ENCODE results near the gene SMCO1.
A peak's percentile ranks its signal among the peaks of the same experiment; 100 is the strongest.

Gene SMCO1

DNA sequence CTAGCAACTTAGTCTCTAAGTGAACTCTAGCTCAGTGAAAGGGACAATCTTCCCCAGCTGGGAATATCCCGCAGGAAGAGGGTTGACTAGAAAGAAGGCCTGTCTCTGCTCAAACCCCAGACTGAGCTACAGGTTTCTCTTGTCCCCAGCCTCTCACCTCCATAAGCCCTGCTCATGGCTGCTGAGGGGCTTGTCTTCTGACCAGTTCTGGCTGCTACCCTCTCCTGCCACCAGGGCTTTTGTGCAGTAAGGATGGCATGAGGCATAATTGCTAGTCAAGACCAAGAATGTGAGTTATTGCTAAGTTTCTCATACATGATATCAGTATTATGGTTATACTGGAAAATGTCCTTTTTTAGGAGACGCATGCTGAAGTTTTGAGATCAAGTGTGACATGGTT, 31.9 kb upstream of the SMCO1 start:
- Histone ChIP-seq H3K9me3 (ENCODE audit: control insufficient read depth, insufficient read depth, low read depth, low read length) (peaks cover 27% of the 10 kb centered on the region), H3K4me1 (ENCODE audit: control insufficient read depth, insufficient read depth, low read length) (no peaks in the 10 kb centered on the region), H3K36me3 (ENCODE audit: control insufficient read depth, insufficient read depth, low read length) (no peaks in the 10 kb centered on the region), H3K27ac (ENCODE audit: low read depth, low read length) (no peak overlapping the region), H3K27me3 (ENCODE audit: control insufficient read depth, insufficient read depth, low read length) (no peaks in the 10 kb centered on the region), H3K9ac (ENCODE audit: low read length) (no peak overlapping the region), H3K4me3 (ENCODE audit: low read depth, low read length) (no peak overlapping the region)

DNA sequence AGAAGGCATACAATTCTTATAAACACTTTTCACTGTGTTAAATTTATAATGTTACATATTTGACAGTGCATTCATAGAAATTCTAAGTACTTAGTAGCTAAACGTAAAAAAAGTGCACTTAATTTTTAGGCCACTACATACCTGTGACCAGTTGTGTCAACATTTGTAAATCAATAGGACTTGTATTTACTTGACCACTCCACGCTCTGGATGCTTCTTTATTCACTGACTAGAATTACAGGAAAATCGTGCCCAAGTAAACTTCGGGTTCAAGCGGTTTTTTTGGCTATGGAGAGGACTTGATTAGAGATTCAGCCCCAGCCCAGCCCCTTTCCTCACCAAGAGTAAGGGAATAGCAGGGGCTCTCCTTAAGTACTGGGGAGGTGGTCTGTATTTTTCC, 31.4 kb upstream of the SMCO1 start:
- H3K4me3 ChIP-seq (ENCODE audit: low read depth, low read length), result no peak overlapping the region
- H3K27ac ChIP-seq (ENCODE audit: low read depth, low read length), result no peak overlapping the region
- H3K4me1 ChIP-seq (ENCODE audit: control insufficient read depth, insufficient read depth, low read length), result no peaks in the 10 kb centered on the region
- H3K9me3 ChIP-seq (ENCODE audit: control insufficient read depth, insufficient read depth, low read depth, low read length), result peaks cover 28% of the 10 kb centered on the region
- H3K9ac ChIP-seq (ENCODE audit: low read length), result no peak overlapping the region
- no peaks in the 10 kb centered on the region for H3K27me3 ChIP-seq (ENCODE audit: control insufficient read depth, insufficient read depth, low read length)
- no peaks in the 10 kb centered on the region for H3K36me3 ChIP-seq (ENCODE audit: control insufficient read depth, insufficient read depth, low read length)

DNA sequence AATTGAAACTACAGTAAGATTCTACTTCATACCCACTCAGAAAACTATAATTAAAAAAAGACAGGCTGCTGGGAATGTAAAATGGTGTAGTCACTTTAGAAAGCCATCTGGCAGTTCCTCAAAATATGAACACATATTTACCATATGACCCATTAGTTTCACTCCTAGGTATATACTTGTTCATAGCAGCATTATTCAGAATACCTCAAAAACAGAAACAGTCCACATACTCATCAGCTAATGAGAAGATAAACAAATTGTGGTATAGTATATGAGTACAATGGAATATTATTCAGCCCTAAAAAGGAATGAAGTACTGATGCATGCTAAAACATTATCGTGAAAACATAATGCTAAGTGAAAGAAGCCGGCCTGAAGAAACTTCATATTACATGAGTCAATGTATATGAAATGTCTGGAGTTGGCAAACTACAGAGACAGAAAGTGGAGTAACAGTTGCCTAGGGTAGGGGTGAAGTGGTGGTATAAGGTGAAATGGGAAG, 29.4 kb upstream of the SMCO1 start:
- Histone ChIP-seq H3K27me3 (ENCODE audit: control insufficient read depth, insufficient read depth, low read length) (no peaks in the 10 kb centered on the region), H3K36me3 (ENCODE audit: control insufficient read depth, insufficient read depth, low read length) (no peaks in the 10 kb centered on the region), H3K9me3 (ENCODE audit: control insufficient read depth, insufficient read depth, low read depth, low read length) (peaks cover 17% of the 10 kb centered on the region), H3K4me3 (ENCODE audit: low read depth, low read length) (no peak overlapping the region), H3K4me1 (ENCODE audit: control insufficient read depth, insufficient read depth, low read length) (no peaks in the 10 kb centered on the region), H3K27ac (ENCODE audit: low read depth, low read length) (no peak overlapping the region), H3K9ac (ENCODE audit: low read length) (no peak overlapping the region)

DNA sequence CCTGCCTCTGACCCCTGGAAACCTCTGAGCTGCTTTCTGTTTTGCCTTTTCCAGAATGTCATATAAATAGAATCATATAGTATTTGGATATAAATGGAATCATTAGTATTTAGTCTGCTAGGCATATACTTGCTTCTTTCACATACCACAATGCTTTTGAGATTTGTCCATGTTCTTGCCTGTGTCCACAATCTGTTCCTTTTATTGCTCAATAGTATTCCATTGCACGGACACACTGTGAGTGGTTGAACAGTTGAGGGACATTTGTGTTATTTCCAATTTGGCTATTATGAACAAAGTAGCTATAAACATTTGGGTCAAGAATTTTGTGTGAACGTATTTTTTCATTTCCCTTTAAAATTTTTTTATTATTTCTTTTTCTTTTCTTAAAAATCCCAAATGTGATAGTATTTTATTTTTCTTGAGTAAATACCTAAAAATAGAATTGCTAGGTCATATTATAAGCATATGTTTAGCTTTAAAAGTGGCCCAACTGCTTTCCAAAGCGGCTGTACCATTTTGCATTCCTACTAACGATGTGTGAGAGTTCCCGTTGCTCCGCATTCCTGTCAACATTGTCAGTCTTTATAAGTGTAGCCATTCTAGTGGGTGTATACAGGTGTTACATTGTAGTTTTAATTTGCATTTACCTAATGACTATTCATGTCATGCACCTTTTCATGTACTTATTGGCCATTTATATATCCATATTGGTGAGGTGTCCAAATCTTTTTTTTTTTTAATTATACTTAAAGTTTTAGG, 26.7 kb upstream of the SMCO1 start:
- no peaks in the 10 kb centered on the region for H3K4me1 ChIP-seq (ENCODE audit: control insufficient read depth, insufficient read depth, low read length)
- H3K27ac ChIP-seq (ENCODE audit: low read depth, low read length), result no peak overlapping the region
- no peak overlapping the region for H3K9ac ChIP-seq (ENCODE audit: low read length)
- no peak overlapping the region for H3K4me3 ChIP-seq (ENCODE audit: low read depth, low read length)
- H3K27me3 ChIP-seq (ENCODE audit: control insufficient read depth, insufficient read depth, low read length), result no peaks in the 10 kb centered on the region
- peaks cover 5% of the 10 kb centered on the region; the same call in 1 of the 2 replicates for H3K9me3 ChIP-seq (ENCODE audit: control insufficient read depth, insufficient read depth, low read depth, low read length)
- H3K36me3 ChIP-seq (ENCODE audit: control insufficient read depth, insufficient read depth, low read length), result no peaks in the 10 kb centered on the region

DNA sequence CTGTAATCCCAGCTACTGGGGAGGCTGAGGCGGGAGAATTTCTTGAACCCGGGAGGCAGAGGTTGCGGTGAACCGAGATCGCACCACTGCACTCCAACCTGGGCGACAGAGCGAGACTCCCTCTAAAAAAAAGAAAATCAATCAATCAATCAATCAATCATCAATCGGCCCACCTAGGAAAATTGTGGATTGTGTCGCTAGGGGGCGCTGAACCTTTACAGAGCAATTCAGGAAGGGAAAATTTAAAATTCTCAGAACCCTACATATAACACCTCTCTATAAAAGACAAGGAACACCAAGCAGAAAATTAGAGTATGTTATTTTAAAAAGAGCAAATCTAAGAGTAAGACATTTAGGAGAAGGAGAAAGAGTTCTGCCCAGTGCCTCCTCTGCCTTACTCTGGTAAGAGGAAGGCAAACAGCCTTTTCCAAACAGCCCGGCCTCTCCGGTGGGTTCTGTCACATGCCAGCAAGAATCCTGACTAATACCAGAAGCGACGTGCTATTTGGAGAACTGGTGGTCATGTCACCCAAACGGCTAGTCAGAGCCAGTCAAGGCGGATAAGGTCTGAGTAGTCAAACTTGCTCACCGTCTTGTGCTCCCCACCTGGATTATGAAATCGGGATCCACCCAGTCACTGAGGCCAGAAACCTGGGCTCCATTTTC, 22.3 kb upstream of the SMCO1 start:
- H3K27ac ChIP-seq (ENCODE audit: low read depth, low read length), result no peak overlapping the region
- no peak overlapping the region for H3K4me3 ChIP-seq (ENCODE audit: low read depth, low read length)
- no peaks in the 10 kb centered on the region for H3K27me3 ChIP-seq (ENCODE audit: control insufficient read depth, insufficient read depth, low read length)
- no peak overlapping the region for H3K9ac ChIP-seq (ENCODE audit: low read length)
- peaks cover 4% of the 10 kb centered on the region; the same call in 1 of the 2 replicates for H3K9me3 ChIP-seq (ENCODE audit: control insufficient read depth, insufficient read depth, low read depth, low read length)
- H3K4me1 ChIP-seq (ENCODE audit: control insufficient read depth, insufficient read depth, low read length), result no peaks in the 10 kb centered on the region
- H3K36me3 ChIP-seq (ENCODE audit: control insufficient read depth, insufficient read depth, low read length), result no peaks in the 10 kb centered on the region

DNA sequence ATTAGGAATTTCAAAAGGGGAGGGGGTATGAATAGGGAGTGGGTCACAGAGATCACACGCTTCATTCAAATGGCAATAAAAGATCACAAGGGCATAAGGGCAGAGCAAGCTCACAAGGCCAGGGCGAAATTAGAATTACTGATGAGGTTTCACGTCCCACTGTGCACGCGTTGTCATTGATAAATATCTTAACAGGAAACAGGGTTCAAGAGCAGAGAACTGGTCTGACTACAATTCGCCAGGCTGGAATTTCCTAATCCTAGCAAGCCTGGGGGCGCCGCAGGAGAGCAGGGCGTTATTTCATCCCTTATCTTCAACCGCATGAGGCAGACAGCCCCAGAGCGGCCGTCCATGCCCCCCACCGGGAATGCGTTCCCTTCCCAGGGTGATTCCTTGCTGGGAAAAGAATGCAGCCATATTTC, 18.1 kb upstream of the SMCO1 start:
- Histone ChIP-seq H3K27me3 (ENCODE audit: control insufficient read depth, insufficient read depth, low read length) (no peaks in the 10 kb centered on the region), H3K4me3 (ENCODE audit: low read depth, low read length) (no peak overlapping the region), H3K9ac (ENCODE audit: low read length) (no peak overlapping the region), H3K9me3 (ENCODE audit: control insufficient read depth, insufficient read depth, low read depth, low read length) (peaks cover 13% of the 10 kb centered on the region), H3K27ac (ENCODE audit: low read depth, low read length) (no peak overlapping the region), H3K4me1 (ENCODE audit: control insufficient read depth, insufficient read depth, low read length) (no peaks in the 10 kb centered on the region; the same call in 1 of the 2 replicates), H3K36me3 (ENCODE audit: control insufficient read depth, insufficient read depth, low read length) (no peaks in the 10 kb centered on the region)

DNA sequence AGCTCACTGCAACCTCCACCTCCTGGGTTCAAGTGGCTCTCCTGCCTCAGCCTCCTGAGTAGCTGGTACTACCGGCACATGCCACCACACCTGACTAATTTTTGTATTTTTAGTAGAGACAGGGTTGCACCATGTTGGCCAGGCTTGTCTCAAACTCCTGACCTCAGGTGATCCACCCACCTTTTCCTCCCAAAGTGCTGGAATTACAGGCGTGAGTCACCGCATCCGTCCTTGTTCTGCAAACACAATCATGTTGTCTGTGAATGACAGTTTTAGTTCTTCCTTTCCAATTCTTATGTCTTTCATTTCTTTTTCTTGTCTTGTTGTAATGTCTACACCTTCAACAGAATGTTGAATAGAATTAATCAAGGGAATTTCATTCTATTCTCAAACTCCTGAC, 16.3 kb upstream of the SMCO1 start:
- Histone ChIP-seq H3K4me3 (ENCODE audit: low read depth, low read length) (no peak overlapping the region), H3K9me3 (ENCODE audit: control insufficient read depth, insufficient read depth, low read depth, low read length) (peaks cover 13% of the 10 kb centered on the region), H3K27ac (ENCODE audit: low read depth, low read length) (no peak overlapping the region), H3K4me1 (ENCODE audit: control insufficient read depth, insufficient read depth, low read length) (no peaks in the 10 kb centered on the region; the same call in 1 of the 2 replicates), H3K9ac (ENCODE audit: low read length) (no peak overlapping the region), H3K36me3 (ENCODE audit: control insufficient read depth, insufficient read depth, low read length) (no peaks in the 10 kb centered on the region), H3K27me3 (ENCODE audit: control insufficient read depth, insufficient read depth, low read length) (no peaks in the 10 kb centered on the region)

DNA sequence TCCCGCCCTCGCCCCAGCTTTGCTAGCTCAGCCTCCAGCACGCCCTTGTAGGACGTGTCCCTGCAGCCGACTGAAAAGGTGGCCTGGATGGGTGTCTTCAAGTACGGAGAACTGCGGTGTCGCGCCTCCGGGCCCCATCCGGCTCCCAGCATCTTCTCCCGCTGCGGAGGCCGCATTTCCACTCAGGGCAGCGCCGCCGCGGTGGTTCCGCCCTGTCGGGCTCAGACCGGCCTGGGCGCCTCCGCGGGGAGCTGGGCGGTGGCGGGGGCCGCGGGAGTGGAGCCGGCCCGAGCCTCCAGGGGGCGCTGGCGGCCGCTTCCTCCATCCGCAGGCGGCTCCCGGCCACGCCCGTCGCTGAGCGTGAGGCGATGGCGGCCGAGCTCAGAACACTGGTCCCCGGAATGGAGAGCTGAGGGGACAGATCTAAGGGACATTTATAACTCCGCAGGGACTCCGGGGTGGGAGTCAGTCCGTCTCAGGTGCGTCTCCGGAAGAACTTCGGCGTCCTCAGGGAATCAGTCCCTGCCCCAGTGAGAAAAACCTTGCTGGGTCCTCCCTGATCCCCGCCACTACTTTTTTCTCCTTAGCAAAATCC, 13.6 kb upstream of the SMCO1 start:
- Histone ChIP-seq H3K4me3 (ENCODE audit: low read depth, low read length) (peak overlapping the region; percentile 67), H3K27ac (ENCODE audit: low read depth, low read length) (no peak overlapping the region; the same call in 1 of the 2 replicates)

DNA sequence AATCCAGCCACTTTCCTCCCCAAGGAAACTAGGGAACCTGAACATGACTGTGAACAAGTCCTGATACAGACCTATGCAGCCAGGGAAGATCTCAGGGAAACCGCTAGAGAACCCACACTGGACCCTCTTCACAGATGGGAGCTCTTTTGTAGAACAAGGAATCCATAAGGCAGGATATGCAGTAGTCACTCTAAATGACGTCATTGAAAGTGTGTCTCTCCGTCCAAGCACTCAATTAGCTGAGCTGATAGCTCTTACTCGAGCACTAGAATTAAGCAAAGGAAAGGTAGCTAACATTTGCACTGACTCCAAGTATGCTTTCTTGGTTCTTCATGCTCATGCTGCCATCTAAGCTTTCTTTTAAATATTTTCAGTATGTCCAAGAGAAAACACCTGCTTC, 10.0 kb upstream of the SMCO1 start:
- Histone ChIP-seq H3K9me3 (ENCODE audit: control insufficient read depth, insufficient read depth, low read depth, low read length) (peaks cover 25% of the 10 kb centered on the region), H3K27ac (ENCODE audit: low read depth, low read length) (no peak overlapping the region), H3K36me3 (ENCODE audit: control insufficient read depth, insufficient read depth, low read length) (no peaks in the 10 kb centered on the region), H3K9ac (ENCODE audit: low read length) (no peak overlapping the region), H3K4me1 (ENCODE audit: control insufficient read depth, insufficient read depth, low read length) (no peaks in the 10 kb centered on the region; the same call in 1 of the 2 replicates), H3K4me3 (ENCODE audit: low read depth, low read length) (no peak overlapping the region), H3K27me3 (ENCODE audit: control insufficient read depth, insufficient read depth, low read length) (no peaks in the 10 kb centered on the region)

More for the DNA sequence above, 13.6 kb upstream of the SMCO1 start:
- Histone ChIP-seq H3K36me3 (ENCODE audit: control insufficient read depth, insufficient read depth, low read length) (no peaks in the 10 kb centered on the region), H3K4me1 (ENCODE audit: control insufficient read depth, insufficient read depth, low read length) (no peaks in the 10 kb centered on the region; the same call in 1 of the 2 replicates), H3K9me3 (ENCODE audit: control insufficient read depth, insufficient read depth, low read depth, low read length) (peaks cover 13% of the 10 kb centered on the region), H3K27me3 (ENCODE audit: control insufficient read depth, insufficient read depth, low read length) (no peaks in the 10 kb centered on the region), H3K9ac (ENCODE audit: low read length) (peak overlapping the region; percentile 83)

DNA sequence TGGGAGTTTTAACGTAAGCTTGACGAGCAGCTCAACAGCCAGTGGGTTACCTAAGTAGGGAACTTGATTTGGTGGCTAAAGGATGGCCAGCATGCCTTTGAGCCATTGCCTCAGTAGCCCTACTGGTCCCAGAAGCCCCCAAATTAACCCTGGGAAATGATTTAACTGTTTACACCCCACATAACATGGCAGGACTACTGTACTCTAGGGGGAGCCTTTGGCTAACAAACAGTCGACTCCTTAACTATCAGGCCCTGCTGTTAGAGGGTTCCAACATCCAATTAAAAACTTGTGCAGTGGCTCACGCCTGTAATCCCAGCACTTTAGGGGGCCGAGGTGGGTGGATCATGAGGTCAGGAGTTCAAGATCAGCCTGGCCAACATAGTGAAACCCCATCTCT, 9.4 kb upstream of the SMCO1 start:
- no peaks in the 10 kb centered on the region for H3K27me3 ChIP-seq (ENCODE audit: control insufficient read depth, insufficient read depth, low read length)
- no peaks in the 10 kb centered on the region for H3K36me3 ChIP-seq (ENCODE audit: control insufficient read depth, insufficient read depth, low read length)
- H3K27ac ChIP-seq (ENCODE audit: low read depth, low read length), result no peak overlapping the region
- H3K4me3 ChIP-seq (ENCODE audit: low read depth, low read length), result no peak overlapping the region
- H3K9ac ChIP-seq (ENCODE audit: low read length), result no peak overlapping the region
- H3K4me1 ChIP-seq (ENCODE audit: control insufficient read depth, insufficient read depth, low read length), result no peaks in the 10 kb centered on the region; the same call in 1 of the 2 replicates
- H3K9me3 ChIP-seq (ENCODE audit: control insufficient read depth, insufficient read depth, low read depth, low read length), result peaks cover 31% of the 10 kb centered on the region

DNA sequence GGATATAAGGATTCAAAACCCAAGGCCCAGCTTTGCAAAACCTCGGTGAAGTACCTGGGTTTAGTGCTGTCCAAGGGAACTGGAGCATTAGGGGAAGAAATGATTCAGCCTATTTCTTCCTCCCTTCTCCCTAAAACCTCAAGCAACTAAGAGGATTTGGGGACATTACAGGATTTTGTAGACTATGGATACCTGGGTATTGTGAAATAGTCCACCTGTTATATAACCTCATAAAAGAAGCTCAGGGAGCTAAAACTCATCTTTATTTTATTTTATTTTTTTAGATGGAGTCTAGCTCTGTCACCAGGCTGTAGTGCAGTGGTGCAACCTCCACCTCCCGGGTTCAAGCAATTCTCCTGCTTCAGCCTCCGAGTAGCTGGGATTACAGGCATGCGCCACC, 8.7 kb upstream of the SMCO1 start:
- peaks cover 38% of the 10 kb centered on the region for H3K9me3 ChIP-seq (ENCODE audit: control insufficient read depth, insufficient read depth, low read depth, low read length)
- no peaks in the 10 kb centered on the region for H3K27me3 ChIP-seq (ENCODE audit: control insufficient read depth, insufficient read depth, low read length)
- peaks cover 2% of the 10 kb centered on the region; the same call in 1 of the 2 replicates for H3K4me1 ChIP-seq (ENCODE audit: control insufficient read depth, insufficient read depth, low read length)
- H3K27ac ChIP-seq (ENCODE audit: low read depth, low read length), result no peak overlapping the region
- H3K9ac ChIP-seq (ENCODE audit: low read length), result no peak overlapping the region
- H3K36me3 ChIP-seq (ENCODE audit: control insufficient read depth, insufficient read depth, low read length), result no peaks in the 10 kb centered on the region
- H3K4me3 ChIP-seq (ENCODE audit: low read depth, low read length), result no peak overlapping the region
